Activated CD4-positive, alpha-beta T cell treated with anti-CD3 and anti-CD28 coated beads for 4 hours (primary cell): ENCODE data around the gene ENTR1.

ENCODE experiments used
- DNase-seq, 2 donors: peaks; one replicate each; pipeline ENCODE4 v3.0.0-alpha.2; 2020

ENTR1 gene

DNA sequence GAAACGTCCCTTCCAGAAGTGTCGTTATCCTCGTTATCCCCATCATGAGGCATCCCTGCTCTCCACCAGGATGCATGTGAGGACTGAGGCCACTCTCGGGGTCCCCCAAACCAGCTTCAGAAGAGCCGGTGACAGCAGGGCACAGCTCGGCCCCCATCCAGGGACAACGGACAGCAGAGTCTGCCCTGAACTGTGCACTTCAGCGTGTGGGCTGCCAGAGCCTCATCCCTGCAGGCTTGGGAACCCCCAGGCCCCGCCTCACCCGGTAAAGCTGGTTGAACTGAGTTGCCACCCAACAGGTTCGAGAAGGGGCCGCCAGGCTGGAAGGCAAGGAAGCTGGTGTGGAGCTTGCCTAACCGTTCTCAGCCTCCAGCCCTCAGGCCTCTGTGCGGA, 36.2 kb downstream of the ENTR1 start:
- no peak for DNase-seq

GRCh38 chr9:136373300-136374182, 36.9 kb downstream of the ENTR1 start, which contains the start of gene CARD9:
Gene CARD9 (minus strand): TSS chr9:136373669. CDS start chr9:136372078, 1,591 bp downstream.
- DNase-seq: no peak

DNA sequence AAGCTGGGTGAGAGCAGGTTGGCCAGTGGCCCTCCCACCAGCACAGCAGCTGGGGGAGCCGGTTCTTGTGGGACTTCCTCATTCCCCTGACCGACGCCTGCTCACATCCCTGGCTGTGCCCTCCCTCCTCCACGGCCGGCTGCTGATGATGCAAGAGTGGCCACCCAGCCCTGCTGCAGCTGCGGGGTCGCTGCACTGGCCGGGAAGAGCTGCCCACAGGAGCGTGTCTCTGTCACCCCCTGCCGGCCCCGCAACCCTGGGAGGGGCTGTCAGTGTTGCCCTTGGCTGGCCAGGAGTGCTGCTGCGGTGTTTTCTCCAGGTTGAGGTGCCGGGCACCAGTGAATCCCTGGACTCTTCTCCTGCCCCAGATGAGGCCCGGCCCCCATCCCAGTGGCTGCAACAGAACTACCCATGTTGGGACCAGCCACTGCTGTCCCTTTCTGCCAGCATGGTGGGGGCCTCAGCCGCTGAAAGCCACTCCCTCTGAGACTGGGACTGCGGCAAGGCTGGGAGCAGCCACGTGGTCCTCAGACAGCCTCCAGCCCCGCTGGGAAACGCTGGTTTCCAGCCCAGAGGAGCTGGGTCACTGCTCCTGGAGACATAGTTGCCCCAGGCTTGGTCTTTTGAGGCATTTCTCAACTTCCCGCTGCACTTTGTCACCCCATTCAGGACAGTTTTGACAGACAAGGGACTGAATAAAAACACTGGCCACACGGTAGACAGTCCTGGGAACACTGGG, 37.7 kb downstream of the ENTR1 start:
- DNase-seq: no peak

DNA sequence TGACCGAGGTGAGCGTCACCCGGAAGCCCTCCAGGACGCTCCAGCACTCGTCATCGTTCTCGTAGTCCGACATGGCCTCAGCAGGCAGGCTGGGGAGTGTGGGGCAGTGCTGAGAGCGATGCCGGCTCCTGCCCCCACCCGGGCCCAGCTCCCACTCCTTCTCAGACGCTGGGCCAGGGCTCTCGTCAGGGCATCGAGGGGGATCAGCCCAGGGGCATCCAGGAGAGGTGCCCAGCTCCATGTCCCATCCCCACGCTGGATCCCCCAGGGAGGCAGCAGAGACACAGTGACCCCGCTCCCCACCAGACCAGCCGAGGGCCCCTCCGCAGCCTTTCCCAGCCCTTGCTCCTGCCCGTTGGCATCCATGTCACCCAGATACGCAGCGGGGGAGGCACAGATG, 38.4 kb downstream of the ENTR1 start:
- DNase-seq: no peak

DNA sequence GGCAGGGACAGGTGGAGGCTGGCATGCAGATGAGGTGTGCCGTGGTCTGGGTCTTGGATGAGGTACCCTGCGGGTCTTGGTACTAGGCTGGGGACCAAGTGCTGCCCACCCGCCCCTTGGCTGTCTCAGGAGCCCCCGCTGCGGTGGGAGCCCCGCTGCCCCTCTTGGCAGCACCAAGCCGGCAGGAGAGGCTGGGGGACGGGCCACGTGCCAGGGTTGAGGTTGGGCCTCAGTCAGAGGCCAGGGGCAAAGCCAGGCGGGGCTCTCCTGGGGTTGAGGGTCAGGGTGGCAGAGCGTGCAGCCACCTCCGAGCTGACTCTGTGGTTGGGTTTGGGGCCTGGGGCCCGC, 38.9 kb downstream of the ENTR1 start:
- DNase-seq: no peak

DNA sequence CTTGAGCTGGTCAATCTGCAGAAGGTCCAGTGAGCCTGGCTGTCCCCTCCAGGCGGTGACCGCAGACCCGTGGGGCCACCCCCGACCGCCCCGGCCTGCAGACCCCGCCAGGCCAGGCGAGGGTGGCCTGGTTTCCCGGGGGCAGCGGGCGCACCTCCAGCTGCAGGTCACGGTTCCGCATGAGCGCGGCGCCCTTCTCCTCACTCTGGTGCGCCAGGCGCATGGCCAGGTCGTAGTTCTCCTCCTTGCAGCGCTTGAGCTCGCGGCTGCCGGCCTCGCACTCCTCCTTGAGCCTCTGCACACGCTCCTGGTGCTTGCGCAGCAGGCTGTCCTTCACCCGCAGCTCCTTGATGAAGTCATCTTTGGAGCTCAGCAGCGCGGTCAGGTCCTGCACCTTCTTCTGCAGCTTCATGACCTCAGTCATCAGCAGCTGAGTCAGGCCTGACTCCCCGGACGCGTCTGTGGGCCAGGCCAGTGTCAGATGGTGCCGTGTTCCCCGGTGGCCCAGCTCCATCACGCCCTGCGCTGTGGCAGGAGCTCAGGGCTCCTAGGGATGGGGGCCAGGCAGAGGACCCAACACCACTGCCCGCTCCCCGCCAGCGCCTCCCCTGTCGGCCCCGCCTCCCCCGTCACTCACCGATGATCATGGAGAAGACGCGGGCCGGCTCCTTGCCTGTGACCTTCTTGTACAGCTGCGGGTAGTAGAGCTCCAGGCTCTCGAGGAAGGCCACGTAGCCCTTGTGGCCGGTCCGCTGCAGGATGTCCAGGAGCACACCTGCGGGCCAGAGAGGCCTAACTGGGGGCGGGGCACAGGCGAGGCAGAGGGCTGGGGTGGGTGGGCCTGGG, 39.5 kb downstream of the ENTR1 start:
- DNase-seq: no peak

GRCh38 chr9:136370037-136370436, 40.4 kb downstream of the ENTR1 start:
- DNase-seq: no peak

DNA sequence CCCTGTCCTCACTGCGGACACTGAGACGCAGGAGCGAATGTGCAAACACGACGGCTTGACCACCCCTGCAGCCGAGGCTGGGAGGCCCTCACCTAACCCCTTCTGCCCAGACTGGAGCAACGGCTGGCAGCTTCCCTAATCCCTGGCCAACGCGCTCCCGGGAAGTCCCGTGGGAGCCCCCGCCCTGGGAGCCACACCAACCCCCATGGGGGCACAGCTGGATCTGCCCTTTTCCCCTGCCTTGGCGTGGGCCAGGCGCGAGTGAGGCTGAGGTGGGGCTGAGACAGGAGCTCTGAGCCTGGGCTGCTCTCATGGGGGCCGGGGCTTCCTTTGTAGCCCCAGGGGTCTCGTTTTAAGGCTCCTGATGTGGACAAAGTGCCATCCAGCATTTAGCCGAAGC, 42.2 kb downstream of the ENTR1 start:
- DNase-seq: no peak

DNA sequence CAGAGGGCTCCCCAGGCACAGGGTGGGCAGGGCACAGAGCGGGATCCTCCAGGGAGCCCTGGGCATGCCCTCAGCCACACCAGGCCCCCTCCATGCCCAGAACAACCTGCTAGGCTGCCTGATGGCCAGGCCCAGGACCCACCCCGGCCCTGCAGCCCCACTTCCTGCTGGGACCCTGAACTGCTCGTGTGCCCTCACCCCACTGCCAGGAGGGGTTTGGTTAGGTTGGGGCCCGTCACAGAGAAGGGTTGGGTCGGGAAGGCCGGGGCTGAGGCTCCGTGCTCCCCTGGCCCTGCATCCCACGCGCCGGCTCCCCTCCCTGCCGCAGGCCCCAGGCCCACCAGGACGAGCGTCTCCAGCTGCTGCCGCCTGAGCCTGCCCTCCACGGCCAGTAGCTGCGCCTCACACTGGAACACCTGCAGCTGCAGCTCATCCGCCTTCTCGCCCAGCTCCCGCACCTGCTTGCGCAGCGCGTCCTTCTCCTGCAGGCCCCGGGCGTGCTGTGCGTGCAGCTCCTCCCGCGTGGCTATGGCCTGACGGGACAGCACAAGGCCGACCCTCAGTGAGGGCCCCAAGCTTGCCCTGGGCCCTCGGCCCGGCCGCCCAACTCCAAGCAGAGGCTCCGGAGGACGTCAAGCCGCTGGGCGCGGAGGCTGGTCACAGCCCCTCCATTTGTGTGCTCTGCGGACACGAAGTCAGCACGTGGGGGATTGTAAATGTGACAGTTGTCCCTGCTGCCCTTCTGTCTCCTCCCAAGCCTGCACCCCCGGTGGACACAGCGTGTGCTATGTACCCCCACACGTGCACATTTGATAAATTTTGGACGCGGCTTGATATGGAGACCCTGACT, 42.9 kb downstream of the ENTR1 start:
- no peak for DNase-seq

GRCh38 chr9:136366826-136367225, 43.6 kb downstream of the ENTR1 start:
- no peak for DNase-seq

GRCh38 chr9:136365775-136366222, 44.6 kb downstream of the ENTR1 start:
- no peak for DNase-seq

DNA sequence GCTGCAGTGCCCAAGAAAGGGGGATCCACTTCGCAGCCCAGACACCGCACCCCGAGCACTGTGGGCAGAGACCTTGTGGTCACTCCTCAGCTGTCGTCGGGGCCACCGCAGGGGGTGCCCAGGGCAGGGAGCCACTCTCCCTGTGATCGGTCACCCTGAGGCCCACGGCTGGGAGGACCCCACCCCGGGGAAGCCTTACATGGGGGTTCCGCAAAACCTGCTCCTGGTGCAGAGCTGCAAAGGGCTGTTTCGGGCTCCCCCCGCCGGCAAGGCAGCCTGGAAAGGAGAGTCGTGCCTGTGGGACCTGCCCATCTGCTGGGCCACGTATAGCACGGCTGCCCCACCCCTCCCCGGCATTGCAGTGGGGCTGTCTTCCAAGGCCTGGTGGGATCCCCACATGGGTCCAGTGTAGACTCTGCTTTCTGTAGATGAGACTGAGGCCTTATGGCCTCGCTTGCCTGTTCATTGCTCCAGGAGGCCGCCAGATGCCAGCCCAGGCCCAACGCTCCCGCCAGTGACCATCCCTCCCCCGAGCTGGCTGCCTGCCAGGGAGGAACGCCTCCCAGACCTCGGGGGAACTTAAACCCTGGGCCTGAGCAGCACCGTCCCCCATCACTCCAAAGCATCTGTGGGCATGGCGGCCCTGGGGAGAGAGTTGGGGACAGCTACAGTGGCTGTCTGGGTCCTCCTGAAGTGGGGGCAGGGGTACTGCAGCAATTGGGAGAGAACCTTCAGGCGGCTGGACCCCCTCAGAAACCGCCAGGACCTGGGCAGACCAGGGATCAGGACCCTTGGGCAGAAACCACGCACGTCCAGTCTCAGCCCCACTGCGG, 45.3 kb downstream of the ENTR1 start:
- no peak for DNase-seq

GRCh38 chr9:136363949-136364748, 46.3 kb downstream of the ENTR1 start:
- no peak for DNase-seq

DNA sequence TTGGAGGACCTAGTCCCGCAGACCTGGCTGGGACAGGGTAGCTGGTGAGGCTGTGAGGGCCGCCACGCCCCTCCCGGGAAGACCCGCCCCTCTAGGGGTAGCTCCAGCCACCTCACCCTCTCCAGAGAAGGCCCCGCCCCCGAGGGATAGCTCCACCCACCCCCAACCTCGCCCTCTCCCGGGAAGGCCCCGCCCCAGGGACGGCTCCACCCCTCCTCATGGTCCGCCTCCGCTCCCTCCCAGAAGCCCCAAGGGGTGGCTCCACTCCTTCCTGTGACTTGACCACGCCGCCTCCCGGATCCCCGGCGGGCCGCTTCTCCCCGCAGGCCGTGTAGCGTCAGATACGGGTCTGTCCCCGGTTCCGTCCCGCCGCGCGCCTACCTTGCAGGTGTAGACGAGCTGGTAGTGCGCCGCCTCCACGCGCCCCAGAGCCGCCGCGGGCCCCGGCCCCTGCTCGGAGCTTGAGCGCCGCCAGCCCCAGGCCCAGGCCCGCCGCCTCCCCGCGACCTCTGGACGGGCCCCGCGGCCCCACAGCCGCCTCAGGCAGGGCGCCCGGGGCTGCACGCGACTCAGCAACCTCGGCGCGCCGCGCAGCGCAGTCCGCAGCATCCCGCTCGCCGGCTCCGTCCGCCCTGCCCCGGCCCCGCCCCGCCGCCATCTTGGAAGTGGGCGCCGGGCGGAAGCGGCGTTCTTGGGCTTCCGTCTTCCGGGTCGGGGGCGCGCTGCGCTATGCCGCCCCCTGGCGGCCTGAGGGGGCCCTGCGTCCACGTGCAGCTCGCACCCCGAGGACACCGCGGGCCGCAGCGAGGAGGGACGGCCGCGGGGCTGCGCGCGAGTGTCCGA, 47.1 kb downstream of the ENTR1 start, which contains the start of gene DNLZ:
Gene DNLZ (minus strand): TSS at position 639 of the 843 bp plus-strand sequence. CDS start 30 bp downstream, at position 609.
- peak; percentile 96 to 97 for DNase-seq

- no peak for DNase-seq
Measured at GRCh38 chr9:136362450-136362784, 48.0 kb downstream of the ENTR1 start.

- DNase-seq: no peak
Measured at GRCh38 chr9:136361754-136362449, 48.5 kb downstream of the ENTR1 start.

- no peak for DNase-seq
Measured at GRCh38 chr9:136361047-136361753, 49.2 kb downstream of the ENTR1 start.
